WERI-Rb-1 (cell line): Measurements from ENCODE around the gene EPHX1.
A peak's percentile ranks its signal among the peaks of the same experiment; 100 is the strongest.

Experiments
- DNase-seq: peaks from one replicate; pipeline ENCODE4 v3.0.0-alpha.2; 2020
- H3K27ac ChIP-seq: fragments of 250-450 bp; sonication (Bioruptor Pico); 2 replicates; pipeline ENCODE4 v1.5.1; 2020; ENCODE audit warnings: mild to moderate bottlenecking, moderate library complexity
- H3K27me3 ChIP-seq: fragments of 250-450 bp; sonication (Bioruptor Pico); 2 replicates; pipeline ENCODE4 v1.5.1; 2021; ENCODE audit warnings: mild to moderate bottlenecking, low read depth, moderate library complexity; ENCODE audit not compliant: insufficient read depth, severe bottlenecking
- H3K36me3 ChIP-seq: fragments of 250-450 bp; sonication (Bioruptor Pico); 2 replicates; pipeline ENCODE4 v1.5.1; 2020; ENCODE audit warnings: mild to moderate bottlenecking, moderate library complexity
- H3K4me3 ChIP-seq: 2 replicates; pipeline ENCODE4 v1.5.1; 2011; ENCODE audit warnings: low read depth, mild to moderate bottlenecking, control low read depth, low read length
- H3K9me3 ChIP-seq: fragments of 250-450 bp; sonication (Bioruptor Pico); 2 replicates; pipeline ENCODE4 v1.5.1; 2021; ENCODE audit warnings: mild to moderate bottlenecking, moderate library complexity; ENCODE audit not compliant: severe bottlenecking
- CTCF ChIP-seq: IDR thresholded peaks from 2 replicates; pipeline ENCODE4 v1.5.1; 2011; ENCODE audit warnings: low read depth, mild to moderate bottlenecking, control low read depth, inconsistent platforms, low read length

EPHX1 gene

GRCh38 chr1:225770561-225771248 is 39.2 kb upstream of the EPHX1 start:
- no peaks in the 10 kb centered on the region for H3K27me3 ChIP-seq
- no peak for DNase-seq
- no peaks in the 10 kb centered on the region for H3K9me3 ChIP-seq
- no peaks in the 10 kb centered on the region for H3K36me3 ChIP-seq
- no peak overlapping the region; the same call in 1 of the 2 replicates for H3K27ac ChIP-seq
- H3K4me3 ChIP-seq = no peak overlapping the region
- no peak for TF ChIP-seq CTCF

- no peak overlapping the region for H3K4me3 ChIP-seq
- H3K27me3 ChIP-seq = no peaks in the 10 kb centered on the region
- H3K9me3 ChIP-seq = no peaks in the 10 kb centered on the region
- no peak for TF ChIP-seq CTCF
- H3K36me3 ChIP-seq = no peaks in the 10 kb centered on the region
- DNase-seq = no peak
- H3K27ac ChIP-seq = peak overlapping the region; percentile 52
Observed at GRCh38 chr1:225771661-225772322, 38.1 kb upstream of the EPHX1 start.

- TF ChIP-seq CTCF = peak; percentile 77
- H3K27me3 ChIP-seq = no peaks in the 10 kb centered on the region
- H3K36me3 ChIP-seq = no peaks in the 10 kb centered on the region
- peak; percentile 79 for DNase-seq
- H3K9me3 ChIP-seq = no peaks in the 10 kb centered on the region
- no peak overlapping the region for H3K4me3 ChIP-seq
- H3K27ac ChIP-seq = peak overlapping the region; percentile 52
Observed at GRCh38 chr1:225772323-225772768, 37.6 kb upstream of the EPHX1 start.

GRCh38 chr1:225772848-225773247 is 37.1 kb upstream of the EPHX1 start:
- H3K4me3 ChIP-seq = no peak overlapping the region
- no peak overlapping the region; the same call in 1 of the 2 replicates for H3K27ac ChIP-seq
- no peak for DNase-seq
- TF ChIP-seq CTCF = no peak
- no peaks in the 10 kb centered on the region for H3K9me3 ChIP-seq
- no peaks in the 10 kb centered on the region for H3K27me3 ChIP-seq
- H3K36me3 ChIP-seq = 0 out of 2 replicates have a peak, but pooled peaks cover 2% of the 10 kb centered on the region

- no peak for DNase-seq
- 0 out of 2 replicates have a peak, but pooled peaks cover 6% of the 10 kb centered on the region for H3K36me3 ChIP-seq
- H3K4me3 ChIP-seq = no peak overlapping the region
- H3K27me3 ChIP-seq = no peaks in the 10 kb centered on the region
- H3K9me3 ChIP-seq = no peaks in the 10 kb centered on the region
- TF ChIP-seq CTCF = no peak
- no peak overlapping the region for H3K27ac ChIP-seq
Observed at GRCh38 chr1:225774281-225775147, 35.4 kb upstream of the EPHX1 start.
